Effector memory CD8-positive, alpha-beta T cell (primary cell): ENCODE measurements around the gene FBN2.
"Not testable (repeated sequence)": the region's sequence is repeated elsewhere in the genome, so short reads cannot be mapped to it uniquely, and the experiment has no call there.

Experiments used
- ATAC-seq: fragments of 150-1000 bp; cut with Tn5 transposase; replicated peaks from 2 replicates; pipeline ENCODE4 v1.10.0; 2021; ENCODE audit warnings: mild to moderate bottlenecking, moderate library complexity
- DNase-seq, 3 experiments: peaks; one replicate each; pipeline ENCODE4 v3.0.0; 2021
- H3K27ac Mint-ChIP-seq, 2 donors: one replicate each; pipeline ENCODE4 v1.8.0; 2022; ENCODE audit warnings: mild to moderate bottlenecking in 2 of 2, mixed read lengths in 2 of 2, moderate library complexity in 2 of 2
- H3K27me3 Mint-ChIP-seq, 2 donors: one replicate each; pipeline ENCODE4 v1.8.0; 2022; ENCODE audit warnings: mixed read lengths in 2 of 2
- H3K36me3 Mint-ChIP-seq: one replicate; pipeline ENCODE4 v1.8.0; 2022; ENCODE audit warnings: mild to moderate bottlenecking, moderate library complexity, mixed read lengths; ENCODE audit not compliant: insufficient read depth
- H3K4me1 Mint-ChIP-seq, 2 donors: one replicate each; pipeline ENCODE4 v1.8.0; 2022; ENCODE audit warnings: low read depth in 2 of 2, mixed read lengths in 2 of 2
- H3K4me3 Mint-ChIP-seq, 2 donors: one replicate each; pipeline ENCODE4 v1.8.0; 2022; ENCODE audit warnings: mild to moderate bottlenecking in 2 of 2, mixed read lengths in 2 of 2, moderate library complexity in 2 of 2
- H3K9me3 Mint-ChIP-seq, 2 donors: one replicate each; pipeline ENCODE4 v1.8.0; 2022; ENCODE audit warnings: mixed read lengths in 2 of 2

FBN2 gene

GRCh38 chr5:128527077-128527476 is 11.0 kb downstream of the FBN2 start:
- H3K27ac Mint-ChIP-seq = no peak overlapping the region
- DNase-seq = no peak
- H3K9me3 Mint-ChIP-seq = peaks cover 0 to 4% of the 10 kb centered on the region in 2 donors
- ATAC-seq = no peak
- no peaks in the 10 kb centered on the region for H3K36me3 Mint-ChIP-seq
- no peak overlapping the region for H3K4me3 Mint-ChIP-seq
- no peaks in the 10 kb centered on the region for H3K4me1 Mint-ChIP-seq
- H3K27me3 Mint-ChIP-seq = no peaks in the 10 kb centered on the region

GRCh38 chr5:128522336-128522735 is 15.7 kb downstream of the FBN2 start:
- H3K27ac Mint-ChIP-seq = no peak overlapping the region
- DNase-seq (no peak), ATAC-seq (no peak)
- H3K9me3 Mint-ChIP-seq = no peaks in the 10 kb centered on the region
- H3K27me3 Mint-ChIP-seq = no peaks in the 10 kb centered on the region
- H3K36me3 Mint-ChIP-seq = no peaks in the 10 kb centered on the region
- H3K4me3 Mint-ChIP-seq = no peak overlapping the region
- no peaks in the 10 kb centered on the region for H3K4me1 Mint-ChIP-seq

GRCh38 chr5:128519827-128520226 is 18.2 kb downstream of the FBN2 start:
- ATAC-seq (no peak), DNase-seq (no peak)
- Mint-ChIP-seq H3K4me1 (no peaks in the 10 kb centered on the region), H3K4me3 (no peak overlapping the region), H3K27me3 (no peaks in the 10 kb centered on the region), H3K36me3 (no peaks in the 10 kb centered on the region), H3K9me3 (no peaks in the 10 kb centered on the region), H3K27ac (no peak overlapping the region)

DNA sequence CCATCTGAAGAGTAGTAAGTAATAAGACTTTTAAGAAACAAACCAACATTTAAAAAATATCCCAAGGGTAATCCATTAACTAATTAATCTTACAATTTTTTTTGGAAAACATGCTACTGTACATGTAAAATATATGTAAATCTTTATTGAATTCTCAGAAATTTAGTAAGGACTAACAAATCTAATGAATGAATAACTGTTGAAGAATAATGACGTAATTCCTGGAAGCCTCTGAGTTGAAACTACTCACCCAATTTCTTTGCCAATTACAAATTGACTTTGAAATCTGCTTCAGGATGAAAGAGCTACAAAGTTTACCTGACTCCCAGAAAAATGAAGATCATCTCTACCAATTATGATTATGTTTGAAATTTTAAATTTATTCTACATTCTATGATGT is 21.1 kb downstream of the FBN2 start:
- DNase-seq (no peak), ATAC-seq (no peak)
- Mint-ChIP-seq H3K9me3 (peaks cover 0 to 2% of the 10 kb centered on the region in 2 donors), H3K36me3 (no peaks in the 10 kb centered on the region), H3K27me3 (no peaks in the 10 kb centered on the region), H3K4me3 (no peak overlapping the region), H3K4me1 (no peaks in the 10 kb centered on the region), H3K27ac (no peak overlapping the region)

- Mint-ChIP-seq H3K27me3 (no peaks in the 10 kb centered on the region), H3K9me3 (peaks cover 0 to 2% of the 10 kb centered on the region in 2 donors), H3K4me1 (no peaks in the 10 kb centered on the region), H3K27ac (no peak overlapping the region), H3K4me3 (no peak overlapping the region), H3K36me3 (no peaks in the 10 kb centered on the region)
- no peak for ATAC-seq
- DNase-seq = no peak
Observed at GRCh38 chr5:128513806-128514205, 24.2 kb downstream of the FBN2 start.

DNA sequence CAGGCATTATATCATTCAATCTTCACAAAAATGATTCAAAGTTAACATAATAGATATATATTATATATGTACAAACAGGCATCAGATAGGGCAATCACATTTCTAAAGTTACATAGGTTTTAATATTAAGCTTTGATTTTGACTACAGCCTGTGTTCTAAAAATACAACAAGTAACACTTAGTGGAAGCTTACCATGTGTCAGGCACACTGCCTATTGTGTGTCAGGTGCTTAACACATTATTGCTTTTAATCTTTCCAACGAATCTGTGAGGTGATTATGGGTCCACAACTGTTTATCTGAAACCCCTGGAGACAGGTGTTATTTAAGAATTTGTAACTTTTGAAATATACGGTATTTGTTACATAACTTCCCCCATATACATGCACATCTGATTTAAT is 25.2 kb downstream of the FBN2 start:
- no peaks in the 10 kb centered on the region for H3K36me3 Mint-ChIP-seq
- no peaks in the 10 kb centered on the region for H3K27me3 Mint-ChIP-seq
- no peaks in the 10 kb centered on the region for H3K4me1 Mint-ChIP-seq
- no peak overlapping the region for H3K4me3 Mint-ChIP-seq
- no peak for ATAC-seq
- DNase-seq = no peak
- peaks cover 2 to 7% of the 10 kb centered on the region in 2 donors for H3K9me3 Mint-ChIP-seq
- no peak overlapping the region for H3K27ac Mint-ChIP-seq

- ATAC-seq = no peak
- peaks cover 8% of the 10 kb centered on the region in 2 donors for H3K9me3 Mint-ChIP-seq
- H3K27ac Mint-ChIP-seq = no peak overlapping the region
- H3K4me1 Mint-ChIP-seq = no peaks in the 10 kb centered on the region
- no peak for DNase-seq
- H3K36me3 Mint-ChIP-seq = no peaks in the 10 kb centered on the region
- H3K4me3 Mint-ChIP-seq = no peak overlapping the region
- H3K27me3 Mint-ChIP-seq = no peaks in the 10 kb centered on the region
Observed at GRCh38 chr5:128506643-128507042, 31.4 kb downstream of the FBN2 start.

DNA sequence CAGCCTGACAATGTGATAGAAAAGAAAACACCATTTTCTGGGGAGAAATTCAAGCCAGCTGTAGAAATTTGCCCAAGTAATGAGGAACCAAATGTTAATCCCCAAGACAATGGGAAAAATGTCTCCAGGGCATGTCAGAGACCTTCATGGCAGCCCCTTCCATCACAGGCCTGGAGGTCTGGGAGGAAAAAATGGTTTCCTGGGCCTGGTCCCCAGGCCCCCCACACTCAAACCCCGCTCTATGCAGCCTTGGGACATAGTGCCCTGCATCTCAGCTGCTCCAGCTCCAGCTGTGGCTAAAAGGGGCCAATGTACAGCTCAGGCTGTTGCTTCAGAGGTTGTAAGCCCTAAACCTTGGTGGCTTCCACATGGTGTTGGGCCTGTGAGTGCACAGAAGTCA is 34.3 kb downstream of the FBN2 start:
- ATAC-seq, DNase-seq, H3K36me3 Mint-ChIP-seq, H3K4me3 Mint-ChIP-seq, H3K9me3 Mint-ChIP-seq, H3K27me3 Mint-ChIP-seq, H3K4me1 Mint-ChIP-seq, H3K27ac Mint-ChIP-seq: not testable (repeated sequence)

- ATAC-seq (no peak), DNase-seq (no peak)
- Mint-ChIP-seq H3K36me3 (no peaks in the 10 kb centered on the region), H3K4me3 (no peak overlapping the region), H3K27ac (no peak overlapping the region), H3K4me1 (no peaks in the 10 kb centered on the region), H3K9me3 (peaks cover 5 to 8% of the 10 kb centered on the region in 2 donors), H3K27me3 (no peaks in the 10 kb centered on the region)
Observed at GRCh38 chr5:128498844-128499455, 39.1 kb downstream of the FBN2 start.

DNA sequence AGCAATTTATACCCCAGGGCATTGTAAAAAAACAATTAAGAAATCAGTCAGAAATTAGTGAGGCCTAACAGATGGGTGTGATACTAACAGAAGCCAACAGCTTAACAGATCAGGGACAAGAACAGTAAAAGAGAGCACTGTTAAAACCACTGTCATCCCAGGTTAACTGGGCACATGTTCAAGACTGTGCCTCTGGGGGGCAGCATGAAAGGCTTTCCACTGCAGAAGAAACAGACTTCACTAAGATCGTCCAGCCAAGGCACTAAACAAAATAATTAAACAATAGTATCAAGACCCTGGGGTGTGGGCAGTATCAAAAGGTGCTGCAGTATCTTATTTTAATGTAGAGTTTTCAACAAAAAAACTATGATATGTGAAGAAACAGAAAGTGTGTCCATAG is 43.5 kb downstream of the FBN2 start:
- DNase-seq = no peak
- Mint-ChIP-seq H3K27me3 (no peaks in the 10 kb centered on the region), H3K9me3 (peaks cover 0 to 13% of the 10 kb centered on the region in 2 donors), H3K36me3 (no peaks in the 10 kb centered on the region), H3K4me3 (no peak overlapping the region), H3K4me1 (no peaks in the 10 kb centered on the region), H3K27ac (no peak overlapping the region)
- ATAC-seq = no peak

GRCh38 chr5:128493657-128494329 is 44.3 kb downstream of the FBN2 start:
- ATAC-seq = no peak
- H3K4me1 Mint-ChIP-seq = no peaks in the 10 kb centered on the region
- no peak overlapping the region for H3K27ac Mint-ChIP-seq
- H3K27me3 Mint-ChIP-seq = no peaks in the 10 kb centered on the region
- peaks cover 0 to 13% of the 10 kb centered on the region in 2 donors for H3K9me3 Mint-ChIP-seq
- no peak for DNase-seq
- no peaks in the 10 kb centered on the region for H3K36me3 Mint-ChIP-seq
- no peak overlapping the region for H3K4me3 Mint-ChIP-seq

- no peak overlapping the region for H3K4me3 Mint-ChIP-seq
- H3K4me1 Mint-ChIP-seq = no peaks in the 10 kb centered on the region
- DNase-seq (no peak), ATAC-seq (no peak)
- H3K36me3 Mint-ChIP-seq = no peaks in the 10 kb centered on the region
- H3K27ac Mint-ChIP-seq = no peak overlapping the region
- H3K9me3 Mint-ChIP-seq = peaks cover 4 to 13% of the 10 kb centered on the region in 2 donors
- H3K27me3 Mint-ChIP-seq = no peaks in the 10 kb centered on the region
Observed at GRCh38 chr5:128491291-128491690, 46.8 kb downstream of the FBN2 start.

- no peak for DNase-seq
- Mint-ChIP-seq H3K4me3 (no peak overlapping the region), H3K27ac (no peak overlapping the region), H3K9me3 (peaks cover 4 to 13% of the 10 kb centered on the region in 2 donors), H3K4me1 (no peaks in the 10 kb centered on the region), H3K36me3 (no peaks in the 10 kb centered on the region), H3K27me3 (no peaks in the 10 kb centered on the region)
- ATAC-seq = no peak
Observed at GRCh38 chr5:128490761-128491160, 47.3 kb downstream of the FBN2 start.

GRCh38 chr5:128487041-128487440 is 51.0 kb downstream of the FBN2 start:
- H3K27ac Mint-ChIP-seq = no peak overlapping the region
- no peaks in the 10 kb centered on the region for H3K27me3 Mint-ChIP-seq
- H3K4me1 Mint-ChIP-seq = no peaks in the 10 kb centered on the region
- ATAC-seq (no peak), DNase-seq (no peak)
- H3K4me3 Mint-ChIP-seq = no peak overlapping the region
- peaks cover 0 to 4% of the 10 kb centered on the region in 2 donors for H3K9me3 Mint-ChIP-seq
- H3K36me3 Mint-ChIP-seq = no peaks in the 10 kb centered on the region
